NCI-H446 (cell line): Measurements from ENCODE around the gene SELENOK.

Experiments
- DNase-seq, 2 experiments: peaks; one replicate each; lab custom pipeline; 2025; lab: John Stamatoyannopoulos, UW

The SELENOK gene

GRCh38 chr3:53891497-53892285, at the start of gene SELENOK:
SELENOK (minus strand) TSS chr3:53891859.
- peak; percentile 89 to 96 for DNase-seq

- no peak for DNase-seq
Observed at GRCh38 chr3:53941184-53941583, 49.5 kb upstream of the SELENOK start.

GRCh38 chr3:53940623-53941022, 49.0 kb upstream of the SELENOK start:
- no peak for DNase-seq

GRCh38 chr3:53939813-53940212, 48.2 kb upstream of the SELENOK start:
- no peak for DNase-seq

DNA sequence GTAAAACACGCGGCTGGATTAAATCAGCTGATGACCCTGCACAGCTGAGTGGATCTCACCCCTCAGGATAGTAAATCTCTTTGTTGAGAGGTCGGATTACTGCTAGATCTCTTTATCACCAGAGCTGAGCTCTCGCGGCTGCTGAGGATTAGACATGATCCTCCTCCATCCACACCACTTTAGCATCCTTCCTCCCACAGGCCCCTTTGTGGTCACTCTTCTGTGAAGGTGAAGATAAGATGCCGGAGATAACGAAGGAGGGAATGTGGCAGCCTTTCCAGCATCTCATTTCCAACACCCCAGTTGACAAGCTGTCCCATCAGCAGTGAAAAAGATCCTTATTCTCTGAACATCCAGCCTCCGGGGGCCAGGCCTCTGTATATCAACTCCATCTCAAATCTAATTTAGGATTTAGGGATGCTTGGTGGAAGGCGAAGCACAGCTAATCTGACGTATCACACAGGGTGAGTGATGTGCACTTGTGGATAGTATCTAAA, 47.5 kb upstream of the SELENOK start:
- no peak for DNase-seq

DNA sequence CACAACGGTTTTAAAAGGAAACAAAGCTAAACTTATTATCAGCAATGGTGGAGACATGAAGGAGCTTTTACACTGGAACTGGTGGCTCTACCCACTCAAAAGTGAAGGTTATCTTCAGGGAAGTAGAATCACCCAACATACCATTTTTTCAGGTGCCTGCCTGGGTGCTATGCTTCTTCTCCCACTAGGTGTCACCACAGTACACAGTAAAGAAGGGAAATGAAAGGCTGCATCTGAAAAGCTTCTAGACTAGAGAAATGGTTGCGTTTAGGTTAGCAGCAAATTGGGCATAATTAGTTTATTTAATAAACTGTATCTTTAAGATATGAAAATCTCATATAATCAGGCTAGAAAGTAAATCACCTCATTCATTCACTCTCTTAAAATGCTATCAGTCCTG, 47.0 kb upstream of the SELENOK start:
- peak; percentile 2 to 15 for DNase-seq

GRCh38 chr3:53936347-53936746, 44.7 kb upstream of the SELENOK start:
- DNase-seq = no peak

GRCh38 chr3:53935283-53935901, 43.7 kb upstream of the SELENOK start:
- no peak for DNase-seq

GRCh38 chr3:53927208-53927872, 35.7 kb upstream of the SELENOK start:
- DNase-seq = peak in 1 of 2 experiments; percentile 1

DNA sequence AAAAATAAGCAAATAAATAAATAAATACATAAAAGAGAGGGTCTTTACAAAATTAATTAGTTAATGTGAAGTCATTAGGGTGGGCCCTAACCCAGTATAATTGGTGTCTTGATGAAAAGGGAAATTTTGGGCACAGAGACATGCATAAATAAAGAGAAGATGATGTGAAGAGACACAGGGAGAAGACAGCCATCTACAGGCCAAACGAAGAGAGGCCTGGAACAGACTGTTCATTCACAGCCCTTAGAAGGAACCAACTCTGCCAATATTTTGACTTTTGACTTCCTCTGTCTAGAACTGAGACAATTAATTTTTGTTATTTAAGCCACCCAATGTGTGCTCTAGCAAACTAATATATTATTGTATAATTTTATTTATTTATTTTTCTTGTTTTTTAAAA, 29.6 kb upstream of the SELENOK start:
- no peak for DNase-seq

GRCh38 chr3:53919741-53920140, 28.1 kb upstream of the SELENOK start:
- DNase-seq = no peak

GRCh38 chr3:53913401-53913800, 21.7 kb upstream of the SELENOK start:
- DNase-seq = no peak

DNA sequence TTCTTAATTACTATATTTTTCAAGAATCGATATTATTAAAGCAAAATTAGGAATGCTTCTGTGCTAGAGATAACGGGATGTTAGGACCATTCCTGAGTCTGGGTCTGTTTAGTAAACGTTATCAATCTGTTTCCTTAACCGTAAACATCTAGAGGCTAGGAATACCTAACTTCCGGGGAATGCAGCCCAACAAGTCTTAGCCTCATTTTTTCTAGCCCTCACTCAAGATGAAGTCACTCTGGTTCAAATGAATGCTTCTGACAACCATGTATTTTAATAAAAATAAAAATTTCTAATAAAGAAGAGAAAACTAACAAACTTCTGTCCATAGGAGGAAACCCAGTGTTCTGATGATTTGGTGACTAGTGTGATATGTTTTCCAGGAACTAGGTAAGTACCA, 11.1 kb upstream of the SELENOK start:
- no peak for DNase-seq

DNA sequence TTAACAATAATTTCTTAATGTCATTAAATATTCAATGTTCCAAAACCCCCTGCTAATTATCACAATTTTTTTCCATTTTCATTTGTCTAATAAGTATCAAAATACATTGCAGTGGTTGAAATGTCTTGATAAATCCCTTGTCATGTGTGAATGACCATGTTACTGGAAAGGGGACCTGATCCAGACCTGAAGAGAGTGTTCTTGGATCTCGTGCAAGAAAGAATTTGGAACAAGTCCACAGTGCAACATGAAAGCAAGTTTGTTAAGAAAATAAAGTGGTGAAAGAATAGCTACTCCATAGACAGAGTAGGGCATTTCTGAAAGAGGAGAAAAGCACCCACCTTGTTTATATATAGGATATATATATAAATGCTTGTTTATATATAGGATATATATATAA, 10.4 kb upstream of the SELENOK start:
- DNase-seq = no peak

DNA sequence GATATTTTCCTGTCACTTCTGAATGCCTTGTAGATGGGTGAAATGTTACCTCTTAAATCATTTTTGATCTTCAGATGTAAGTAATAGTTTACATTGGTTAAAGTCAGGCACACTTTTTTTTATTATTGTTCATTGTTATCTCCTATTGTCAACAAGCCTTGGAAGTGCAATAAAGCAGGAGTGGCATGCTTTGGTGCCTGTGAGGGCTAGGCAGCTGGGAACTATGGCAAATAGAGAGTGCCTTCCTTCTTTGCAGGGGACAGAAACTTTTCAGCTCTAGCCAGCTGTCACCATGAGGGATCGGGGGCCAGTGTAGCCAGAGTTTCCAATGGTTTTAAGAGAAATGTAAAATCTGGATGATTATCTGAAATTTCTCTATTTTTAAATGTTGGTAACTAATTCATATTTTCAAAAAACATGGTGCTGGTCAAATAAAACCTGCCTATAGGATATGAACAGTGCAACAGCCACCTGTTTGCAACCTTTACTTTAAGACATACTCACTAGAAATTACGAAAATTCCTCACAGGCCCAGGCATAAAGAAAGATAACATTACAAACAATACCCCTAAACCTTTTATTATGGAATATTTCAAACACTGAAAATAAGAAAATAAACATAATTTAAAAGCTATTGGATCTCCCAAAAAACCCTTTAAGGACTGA, 9.1 kb upstream of the SELENOK start:
- DNase-seq = no peak

DNA sequence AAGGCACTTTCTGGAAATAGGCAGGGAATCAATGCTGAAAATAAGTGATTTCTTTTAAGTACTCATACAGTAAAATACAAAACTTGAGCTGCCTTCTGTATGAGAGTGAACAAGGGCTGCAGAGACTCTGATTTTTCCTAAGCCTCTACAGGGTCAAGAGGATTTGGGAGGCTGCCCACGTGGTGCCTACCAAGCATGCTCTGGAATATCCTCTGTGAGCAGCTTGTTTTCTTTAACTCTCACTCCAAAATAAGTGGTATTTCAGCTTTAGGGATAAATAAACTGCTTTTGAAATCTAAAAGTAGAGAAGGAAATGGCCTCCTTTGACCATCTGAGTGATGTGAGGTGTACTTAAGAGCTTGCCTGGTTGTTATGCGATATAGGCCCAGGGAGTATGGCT, 8.1 kb upstream of the SELENOK start:
- no peak for DNase-seq

DNA sequence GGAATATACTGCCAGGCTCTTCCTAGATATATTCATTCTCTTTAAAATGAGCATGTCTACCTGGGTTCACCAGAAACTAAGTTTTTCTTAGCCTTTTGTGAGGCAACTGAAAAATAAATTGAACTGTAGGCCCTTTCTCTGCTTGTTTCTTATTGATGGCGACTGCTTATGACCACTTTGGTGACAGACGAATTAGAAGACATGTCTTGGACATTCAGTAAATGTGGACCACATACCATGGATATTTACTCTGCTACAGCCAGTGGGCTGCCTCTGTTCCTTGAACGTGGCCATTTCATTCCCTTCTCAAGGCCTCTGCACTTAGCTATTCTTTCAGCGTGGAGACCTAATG, 603 bp upstream of the SELENOK start:
- no peak for DNase-seq

GRCh38 chr3:53890726-53891475, 758 bp downstream of the SELENOK start:
- DNase-seq = no peak

GRCh38 chr3:53888232-53888631, 3.4 kb downstream of the SELENOK start:
- DNase-seq = no peak

DNA sequence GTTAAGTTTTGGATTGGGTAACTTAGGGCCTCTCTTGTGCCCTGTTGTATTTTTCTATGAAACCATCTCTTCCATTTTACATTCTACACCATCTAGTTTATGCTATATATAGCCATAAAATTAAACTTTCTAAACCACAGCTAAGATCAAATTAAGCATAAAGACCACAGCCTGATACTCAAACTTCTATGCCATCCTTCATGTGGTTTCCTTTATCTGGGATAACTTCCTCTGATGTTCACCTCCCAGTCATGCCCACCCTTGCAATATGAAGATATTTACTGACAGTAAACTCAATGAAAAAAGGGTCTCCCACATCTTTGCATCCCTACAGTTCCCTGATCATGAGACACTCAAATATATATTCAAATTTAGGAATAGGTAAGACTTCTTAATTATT, 4.2 kb downstream of the SELENOK start:
- DNase-seq = no peak

- no peak for DNase-seq
Observed at GRCh38 chr3:53885239-53885638, 6.4 kb downstream of the SELENOK start.

GRCh38 chr3:53884623-53885022, 7.0 kb downstream of the SELENOK start:
- DNase-seq = no peak
